Stimulated activated CD4-positive, alpha-beta T cell treated with anti-CD3 and anti-CD28 coated beads, TNF-alpha, amount 100 ng/mL, for 24 hours (primary cell): ENCODE data around the gene LCE6A.
A peak's percentile ranks its signal among the peaks of the same experiment; 100 is the strongest.

Experiments used
- DNase-seq, 3 experiments: peaks; one replicate each; pipeline ENCODE4 v3.0.0-alpha.2; 2020; ENCODE audit warnings: low read depth in 3 of 3

LCE6A gene

GRCh38 chr1:152842556-152842955 is at the start of gene LCE6A:
LCE6A (plus strand) TSS chr1:152842856; CDS start chr1:152843521, 665 bp downstream.
- no peak for DNase-seq

- no peak for DNase-seq
Observed at GRCh38 chr1:152795686-152796085, 47.0 kb upstream of the LCE6A start.

GRCh38 chr1:152796421-152796820 is 46.2 kb upstream of the LCE6A start, which contains the start of gene LCE1D:
LCE1D (plus strand) TSS chr1:152796721; CDS start chr1:152797795, 1,074 bp downstream.
- no peak for DNase-seq

GRCh38 chr1:152801333-152801732 is 41.3 kb upstream of the LCE6A start:
- DNase-seq: no peak

- DNase-seq: no peak
Observed at GRCh38 chr1:152806576-152806975, 36.1 kb upstream of the LCE6A start, which contains the start of gene LCE1C. LCE1C (minus strand) TSS chr1:152806651; CDS start chr1:152805478, 1,173 bp downstream.

GRCh38 chr1:152811050-152811449 is 31.6 kb upstream of the LCE6A start:
- DNase-seq: no peak

- no peak for DNase-seq
Observed at GRCh38 chr1:152811671-152812070, 31.0 kb upstream of the LCE6A start, which contains the start of gene LCE1B. LCE1B (plus strand) TSS chr1:152811971; CDS start chr1:152812447, 476 bp downstream.

- DNase-seq: no peak
Observed at GRCh38 chr1:152817309-152817708, 25.3 kb upstream of the LCE6A start.

GRCh38 chr1:152823294-152823693 is 19.4 kb upstream of the LCE6A start:
- DNase-seq: no peak

- no peak for DNase-seq
Observed at GRCh38 chr1:152824964-152825363, 17.7 kb upstream of the LCE6A start.

- no peak for DNase-seq
Observed at GRCh38 chr1:152827173-152827572, 15.5 kb upstream of the LCE6A start, which contains the start of gene LCE1A. LCE1A (plus strand) TSS chr1:152827473; CDS start chr1:152827473, 0 bp downstream.

GRCh38 chr1:152836870-152837269 is 5.8 kb upstream of the LCE6A start:
- no peak for DNase-seq

- no peak for DNase-seq
Observed at GRCh38 chr1:152855661-152856060, 13.0 kb downstream of the LCE6A start.

- DNase-seq: no peak
Observed at GRCh38 chr1:152858062-152858461, 15.4 kb downstream of the LCE6A start.

- DNase-seq: no peak
Observed at GRCh38 chr1:152859696-152860095, 17.0 kb downstream of the LCE6A start, which contains the start of gene LCE7A. LCE7A (plus strand) TSS chr1:152859996; CDS start chr1:152860698, 702 bp downstream.

- DNase-seq: no peak
Observed at GRCh38 chr1:152860129-152860528, 17.5 kb downstream of the LCE6A start.

- DNase-seq: no peak
Observed at GRCh38 chr1:152861374-152861773, 18.7 kb downstream of the LCE6A start.

- DNase-seq: no peak
Observed at GRCh38 chr1:152864443-152864842, 21.8 kb downstream of the LCE6A start.

- DNase-seq: no peak
Observed at GRCh38 chr1:152866321-152866720, 23.7 kb downstream of the LCE6A start.

GRCh38 chr1:152869808-152870419 is 27.3 kb downstream of the LCE6A start:
- DNase-seq: peak; percentile 30 to 47 (median 31)

- no peak for DNase-seq
Observed at GRCh38 chr1:152870831-152871730, 28.4 kb downstream of the LCE6A start.

GRCh38 chr1:152871731-152872126 is 29.1 kb downstream of the LCE6A start:
- DNase-seq: no peak
